ENCODE data around the gene MBOAT1. TPM values are rescaled to one million over a fixed set of nuclear protein-coding genes. Genes with fewer than 3 reads are reported as not detected.

Gene MBOAT1
- total and polyA plus RNA-seq, 9 donors, result 8.5 to 30.2 (median 12.7) TPM

DNA sequence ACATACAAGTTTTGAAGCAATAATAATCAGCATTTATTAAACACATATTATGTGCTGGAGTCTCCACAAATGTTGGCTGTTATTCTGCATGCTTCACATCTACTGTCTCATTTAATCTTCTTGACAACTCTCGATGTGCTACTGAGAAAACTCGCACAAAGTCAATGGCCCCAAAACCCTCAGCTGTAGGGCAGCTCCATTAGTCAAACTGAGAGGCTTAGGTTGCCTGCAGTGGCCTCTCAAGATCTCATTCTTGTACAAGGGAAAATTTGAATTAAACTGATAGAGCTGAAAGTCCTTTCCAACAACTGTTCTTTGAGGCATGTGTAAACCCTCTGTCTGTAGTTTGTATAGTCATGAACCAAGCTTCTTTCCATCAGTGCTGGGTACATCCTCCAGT lies 49.8 kb downstream of the MBOAT1 start:
- no peak for TF ChIP-seq POLR2A (IDR thresholded peaks at IDR 0.05)
- TF ChIP-seq, protein P1, sequence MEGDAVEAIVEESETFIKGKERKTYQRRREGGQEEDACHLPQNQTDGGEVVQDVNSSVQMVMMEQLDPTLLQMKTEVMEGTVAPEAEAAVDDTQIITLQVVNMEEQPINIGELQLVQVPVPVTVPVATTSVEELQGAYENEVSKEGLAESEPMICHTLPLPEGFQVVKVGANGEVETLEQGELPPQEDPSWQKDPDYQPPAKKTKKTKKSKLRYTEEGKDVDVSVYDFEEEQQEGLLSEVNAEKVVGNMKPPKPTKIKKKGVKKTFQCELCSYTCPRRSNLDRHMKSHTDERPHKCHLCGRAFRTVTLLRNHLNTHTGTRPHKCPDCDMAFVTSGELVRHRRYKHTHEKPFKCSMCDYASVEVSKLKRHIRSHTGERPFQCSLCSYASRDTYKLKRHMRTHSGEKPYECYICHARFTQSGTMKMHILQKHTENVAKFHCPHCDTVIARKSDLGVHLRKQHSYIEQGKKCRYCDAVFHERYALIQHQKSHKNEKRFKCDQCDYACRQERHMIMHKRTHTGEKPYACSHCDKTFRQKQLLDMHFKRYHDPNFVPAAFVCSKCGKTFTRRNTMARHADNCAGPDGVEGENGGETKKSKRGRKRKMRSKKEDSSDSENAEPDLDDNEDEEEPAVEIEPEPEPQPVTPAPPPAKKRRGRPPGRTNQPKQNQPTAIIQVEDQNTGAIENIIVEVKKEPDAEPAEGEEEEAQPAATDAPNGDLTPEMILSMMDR (IDR thresholded peaks at IDR 0.05), result no peak
- no peak for TF ChIP-seq EP300 (IDR thresholded peaks at IDR 0.05)
- Histone ChIP-seq H3K27me3 (no peaks in the 10 kb centered on the region), H3K36me3 (no peaks in the 10 kb centered on the region), H3K9me3 (no peaks in the 10 kb centered on the region), H3K27ac (no peak overlapping the region), H3K4me1 (ENCODE audit: insufficient read depth) (peaks cover 6% of the 10 kb centered on the region), H3K4me3 (no peak overlapping the region)
- intact Hi-C loops (cut with DNase I), result no loop called here
- DNase-seq, result no peak
- 57 to 84% (median 75%) methylated on average over 2 of the region's 2 CpGs for WGBS, 3 donors

- 62 to 70% (median 63%) methylated on average over 9 of the region's 9 CpGs for WGBS, 3 donors
- Histone ChIP-seq H3K4me1 (ENCODE audit: insufficient read depth) (peaks cover 11% of the 10 kb centered on the region), H3K27ac (peak overlapping the region in 1 of 2 donors; percentile 32), H3K4me3 (no peak overlapping the region), H3K27me3 (no peaks in the 10 kb centered on the region), H3K9me3 (no peaks in the 10 kb centered on the region), H3K36me3 (no peaks in the 10 kb centered on the region)
- DNase-seq, result no peak
- intact Hi-C loops (cut with DNase I), result no loop called here
- TF ChIP-seq EP300 (IDR thresholded peaks at IDR 0.05) (no peak), POLR2A (IDR thresholded peaks at IDR 0.05) (no peak)
- TF ChIP-seq, protein P1 (IDR thresholded peaks at IDR 0.05), result no peak
These were observed 51.6 kb downstream of the MBOAT1 start for GRCh38 chr6:20160541-20161283.

- Histone ChIP-seq H3K36me3 (no peaks in the 10 kb centered on the region), H3K4me3 (no peak overlapping the region), H3K27me3 (no peaks in the 10 kb centered on the region), H3K27ac (peak overlapping the region in 1 of 2 donors; percentile 32), H3K9me3 (no peaks in the 10 kb centered on the region), H3K4me1 (ENCODE audit: insufficient read depth) (peaks cover 11% of the 10 kb centered on the region)
- DNase-seq, result peak; percentile 17 to 58 (median 39)
- 12 to 26% (median 14%) methylated on average over 5 of the region's 5 CpGs for WGBS, 3 donors
- intact Hi-C loops (cut with DNase I), result no loop called here
- TF ChIP-seq EP300 (IDR thresholded peaks at IDR 0.05), result no peak
- TF ChIP-seq, protein P1 (IDR thresholded peaks at IDR 0.05), result no peak
- no peak for TF ChIP-seq POLR2A (IDR thresholded peaks at IDR 0.05)
These were observed 52.3 kb downstream of the MBOAT1 start for GRCh38 chr6:20159781-20160540.

DNA sequence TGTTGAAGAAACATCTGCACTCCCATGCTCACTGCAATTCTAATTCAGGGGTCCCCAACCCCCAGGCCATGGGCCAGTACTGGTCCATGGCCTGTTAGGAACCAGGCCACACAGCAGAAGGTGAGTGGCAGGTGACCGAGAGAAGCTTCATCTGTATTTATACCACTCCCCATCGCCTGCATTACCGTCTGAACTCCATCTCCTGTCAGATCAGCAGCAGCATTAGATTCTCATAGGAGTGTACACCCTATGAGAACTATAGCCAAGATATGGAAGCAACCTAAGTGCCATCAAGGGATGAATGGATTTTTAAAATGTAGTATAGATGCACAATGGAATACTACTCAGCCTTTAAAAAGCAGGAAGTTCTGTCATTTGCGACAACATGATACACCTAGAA lies 53.2 kb downstream of the MBOAT1 start:
- H3K4me3 ChIP-seq, result no peak overlapping the region
- DNase-seq, result no peak
- intact Hi-C loops (cut with DNase I), result no loop called here
- no peaks in the 10 kb centered on the region for H3K9me3 ChIP-seq
- TF ChIP-seq POLR2A (IDR thresholded peaks at IDR 0.05) (no peak), EP300 (IDR thresholded peaks at IDR 0.05) (no peak)
- TF ChIP-seq, protein P1 (IDR thresholded peaks at IDR 0.05), result no peak
- 69 to 74% (median 72%) methylated on average over 4 of the region's 4 CpGs for WGBS, 3 donors
- no peaks in the 10 kb centered on the region for H3K36me3 ChIP-seq
- peaks cover 11% of the 10 kb centered on the region for H3K4me1 ChIP-seq (ENCODE audit: insufficient read depth)
- no peak overlapping the region for H3K27ac ChIP-seq
- H3K27me3 ChIP-seq, result no peaks in the 10 kb centered on the region
